Measurements from ENCODE around the gene STK17B.

STK17B gene

DNA sequence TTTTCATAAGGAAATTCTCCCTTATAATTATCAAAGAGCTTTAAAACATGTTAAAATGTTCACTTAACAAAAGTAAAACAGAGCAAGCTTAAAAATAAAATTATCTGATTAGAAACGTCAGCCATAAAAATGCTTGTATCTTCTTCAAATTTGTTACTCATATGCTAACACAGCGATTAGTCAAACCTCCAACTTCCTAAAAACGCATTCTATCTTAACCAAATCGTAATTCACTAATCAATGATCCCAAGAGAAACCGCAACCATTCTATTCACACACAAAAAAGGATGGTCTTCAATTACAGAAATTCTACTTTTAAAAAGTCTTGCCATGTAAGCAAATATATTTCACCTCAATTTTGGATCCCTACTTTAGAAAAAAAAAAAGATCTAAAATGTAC, 1.9 kb downstream of the STK17B start:
- Histone ChIP-seq H3K36me3 (ENCODE audit: control insufficient read depth in 2 of 2, insufficient read depth in 1 of 2, low read length in 2 of 2) (no peaks in the 10 kb centered on the region), H3K27ac (ENCODE audit: extremely low read depth, low read depth, low read length) (no peak overlapping the region), H3K4me3 (ENCODE audit: low read depth, low read length) (peak overlapping the region; percentile 89), H3K9me3 (ENCODE audit: control insufficient read depth, insufficient read depth, low read depth, low read length) (no peaks in the 10 kb centered on the region), H3K4me1 (ENCODE audit: control insufficient read depth, insufficient read depth, low read length) (peaks cover 20% of the 10 kb centered on the region; the same call in 1 of the 2 replicates)
- ChIA-PET CTCF (interaction anchor here (0.6 kb wide), 1 partner anchor 687 kb away, joined by 3 read pairs; no protein-coding TSS in a partner anchor), POLR2A (interaction anchor here (2.6 kb wide), 1 partner anchor 107 kb away, joined by 9 read pairs; no protein-coding TSS in a partner anchor)
- TF ChIP-seq, protein P1, sequence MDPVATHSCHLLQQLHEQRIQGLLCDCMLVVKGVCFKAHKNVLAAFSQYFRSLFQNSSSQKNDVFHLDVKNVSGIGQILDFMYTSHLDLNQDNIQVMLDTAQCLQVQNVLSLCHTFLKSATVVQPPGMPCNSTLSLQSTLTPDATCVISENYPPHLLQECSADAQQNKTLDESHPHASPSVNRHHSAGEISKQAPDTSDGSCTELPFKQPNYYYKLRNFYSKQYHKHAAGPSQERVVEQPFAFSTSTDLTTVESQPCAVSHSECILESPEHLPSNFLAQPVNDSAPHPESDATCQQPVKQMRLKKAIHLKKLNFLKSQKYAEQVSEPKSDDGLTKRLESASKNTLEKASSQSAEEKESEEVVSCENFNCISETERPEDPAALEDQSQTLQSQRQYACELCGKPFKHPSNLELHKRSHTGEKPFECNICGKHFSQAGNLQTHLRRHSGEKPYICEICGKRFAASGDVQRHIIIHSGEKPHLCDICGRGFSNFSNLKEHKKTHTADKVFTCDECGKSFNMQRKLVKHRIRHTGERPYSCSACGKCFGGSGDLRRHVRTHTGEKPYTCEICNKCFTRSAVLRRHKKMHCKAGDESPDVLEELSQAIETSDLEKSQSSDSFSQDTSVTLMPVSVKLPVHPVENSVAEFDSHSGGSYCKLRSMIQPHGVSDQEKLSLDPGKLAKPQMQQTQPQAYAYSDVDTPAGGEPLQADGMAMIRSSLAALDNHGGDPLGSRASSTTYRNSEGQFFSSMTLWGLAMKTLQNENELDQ (tag by site-specific recombination; IDR thresholded peaks at IDR 0.05; ENCODE audit: low read depth), result no peak
- TF ChIP-seq ZNF561 (tag by site-specific recombination; IDR thresholded peaks at IDR 0.05; ENCODE audit: borderline replicate concordance) (no peak), ZNF664 (tag by site-specific recombination; IDR thresholded peaks at IDR 0.05) (no peak), ZNF560 (tag by site-specific recombination; IDR thresholded peaks at IDR 0.05; ENCODE audit: borderline replicate concordance) (no peak), ZNF660 (tag by site-specific recombination; IDR thresholded peaks at IDR 0.05) (no peak), ZBTB7A (tag by site-specific recombination; IDR thresholded peaks at IDR 0.05; ENCODE audit: low read depth) (no peak), ZNF140 (tag by site-specific recombination; IDR thresholded peaks at IDR 0.05) (no peak), ZNF529 (tag by site-specific recombination; IDR thresholded peaks at IDR 0.05; ENCODE audit: insufficient replicate concordance) (no peak), ZNF549 (tag by site-specific recombination; IDR thresholded peaks at IDR 0.05) (no peak), OVOL3 (tag by site-specific recombination; IDR thresholded peaks at IDR 0.05) (no peak), ZNF266 (tag by site-specific recombination; IDR thresholded peaks at IDR 0.05; ENCODE audit: low read depth) (no peak), SP3 (tag by site-specific recombination; IDR thresholded peaks at IDR 0.05) (no peak), ZNF707 (tag by site-specific recombination; IDR thresholded peaks at IDR 0.05) (no peak), ZBTB21 (tag by site-specific recombination; IDR thresholded peaks at IDR 0.05) (no peak), ZNF175 (tag by site-specific recombination; IDR thresholded peaks at IDR 0.05) (no peak), ZNF76 (tag by site-specific recombination; IDR thresholded peaks at IDR 0.05; ENCODE audit: borderline replicate concordance, low read depth) (no peak)
- TF ChIP-seq, protein P2, sequence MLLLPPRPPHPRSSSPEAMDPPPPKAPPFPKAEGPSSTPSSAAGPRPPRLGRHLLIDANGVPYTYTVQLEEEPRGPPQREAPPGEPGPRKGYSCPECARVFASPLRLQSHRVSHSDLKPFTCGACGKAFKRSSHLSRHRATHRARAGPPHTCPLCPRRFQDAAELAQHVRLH (tag by site-specific recombination; IDR thresholded peaks at IDR 0.05), result no peak
- TF ChIP-seq, protein P3, sequence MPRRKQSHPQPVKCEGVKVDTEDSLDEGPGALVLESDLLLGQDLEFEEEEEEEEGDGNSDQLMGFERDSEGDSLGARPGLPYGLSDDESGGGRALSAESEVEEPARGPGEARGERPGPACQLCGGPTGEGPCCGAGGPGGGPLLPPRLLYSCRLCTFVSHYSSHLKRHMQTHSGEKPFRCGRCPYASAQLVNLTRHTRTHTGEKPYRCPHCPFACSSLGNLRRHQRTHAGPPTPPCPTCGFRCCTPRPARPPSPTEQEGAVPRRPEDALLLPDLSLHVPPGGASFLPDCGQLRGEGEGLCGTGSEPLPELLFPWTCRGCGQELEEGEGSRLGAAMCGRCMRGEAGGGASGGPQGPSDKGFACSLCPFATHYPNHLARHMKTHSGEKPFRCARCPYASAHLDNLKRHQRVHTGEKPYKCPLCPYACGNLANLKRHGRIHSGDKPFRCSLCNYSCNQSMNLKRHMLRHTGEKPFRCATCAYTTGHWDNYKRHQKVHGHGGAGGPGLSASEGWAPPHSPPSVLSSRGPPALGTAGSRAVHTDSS (tag by site-specific recombination; IDR thresholded peaks at IDR 0.05), result no peak

DNA sequence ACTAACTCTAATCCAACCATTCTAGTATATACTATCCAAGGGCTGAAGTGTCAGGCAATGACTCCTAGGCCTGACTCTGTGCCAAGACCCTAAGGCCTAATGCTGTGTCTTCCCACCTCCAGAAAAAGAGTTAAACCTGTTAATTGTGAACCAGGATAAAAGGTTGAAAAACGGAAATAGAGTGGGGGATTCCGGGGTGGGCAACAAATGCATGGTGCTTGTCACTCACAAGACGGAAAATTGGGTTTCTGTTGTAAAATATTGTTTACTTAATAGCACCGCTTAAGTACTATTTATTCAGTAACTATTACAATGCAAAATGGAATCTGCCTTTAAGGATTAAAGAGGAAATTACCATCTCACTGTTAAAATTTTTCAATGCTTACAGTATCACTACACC, 3.2 kb downstream of the STK17B start:
- Histone ChIP-seq H3K4me3 (ENCODE audit: low read depth, low read length) (peak overlapping the region; percentile 89), H3K9me3 (ENCODE audit: control insufficient read depth, insufficient read depth, low read depth, low read length) (no peaks in the 10 kb centered on the region), H3K27ac (ENCODE audit: extremely low read depth, low read depth, low read length) (no peak overlapping the region), H3K36me3 (ENCODE audit: control insufficient read depth in 2 of 2, insufficient read depth in 1 of 2, low read length in 2 of 2) (no peaks in the 10 kb centered on the region), H3K4me1 (ENCODE audit: control insufficient read depth, insufficient read depth, low read length) (peaks cover 22% of the 10 kb centered on the region; the same call in 1 of the 2 replicates)
- CTCF ChIA-PET, result interaction anchor here (0.6 to 1.1 kb wide), 2 partner anchors 90 to 130 kb away, joined by 3 to 4 read pairs; no protein-coding TSS in a partner anchor
- POLR2A ChIA-PET, result no interaction called here
- TF ChIP-seq SP7 (tag by site-specific recombination; IDR thresholded peaks at IDR 0.05) (no peak), ZNF302 (tag by site-specific recombination; IDR thresholded peaks at IDR 0.05; ENCODE audit: low read depth) (no peak), ZNF423 (tag by site-specific recombination; IDR thresholded peaks at IDR 0.05) (no peak), KLF7 (tag by site-specific recombination; IDR thresholded peaks at IDR 0.05; ENCODE audit: borderline replicate concordance) (no peak), OVOL3 (tag by site-specific recombination; IDR thresholded peaks at IDR 0.05) (no peak), ZNF571 (tag by site-specific recombination; IDR thresholded peaks at IDR 0.05) (no peak)
- TF ChIP-seq, protein P4, sequence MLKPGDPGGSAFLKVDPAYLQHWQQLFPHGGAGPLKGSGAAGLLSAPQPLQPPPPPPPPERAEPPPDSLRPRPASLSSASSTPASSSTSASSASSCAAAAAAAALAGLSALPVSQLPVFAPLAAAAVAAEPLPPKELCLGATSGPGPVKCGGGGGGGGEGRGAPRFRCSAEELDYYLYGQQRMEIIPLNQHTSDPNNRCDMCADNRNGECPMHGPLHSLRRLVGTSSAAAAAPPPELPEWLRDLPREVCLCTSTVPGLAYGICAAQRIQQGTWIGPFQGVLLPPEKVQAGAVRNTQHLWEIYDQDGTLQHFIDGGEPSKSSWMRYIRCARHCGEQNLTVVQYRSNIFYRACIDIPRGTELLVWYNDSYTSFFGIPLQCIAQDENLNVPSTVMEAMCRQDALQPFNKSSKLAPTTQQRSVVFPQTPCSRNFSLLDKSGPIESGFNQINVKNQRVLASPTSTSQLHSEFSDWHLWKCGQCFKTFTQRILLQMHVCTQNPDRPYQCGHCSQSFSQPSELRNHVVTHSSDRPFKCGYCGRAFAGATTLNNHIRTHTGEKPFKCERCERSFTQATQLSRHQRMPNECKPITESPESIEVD (tag by site-specific recombination; IDR thresholded peaks at IDR 0.05), result peak; percentile 39
- TF ChIP-seq, protein P5, sequence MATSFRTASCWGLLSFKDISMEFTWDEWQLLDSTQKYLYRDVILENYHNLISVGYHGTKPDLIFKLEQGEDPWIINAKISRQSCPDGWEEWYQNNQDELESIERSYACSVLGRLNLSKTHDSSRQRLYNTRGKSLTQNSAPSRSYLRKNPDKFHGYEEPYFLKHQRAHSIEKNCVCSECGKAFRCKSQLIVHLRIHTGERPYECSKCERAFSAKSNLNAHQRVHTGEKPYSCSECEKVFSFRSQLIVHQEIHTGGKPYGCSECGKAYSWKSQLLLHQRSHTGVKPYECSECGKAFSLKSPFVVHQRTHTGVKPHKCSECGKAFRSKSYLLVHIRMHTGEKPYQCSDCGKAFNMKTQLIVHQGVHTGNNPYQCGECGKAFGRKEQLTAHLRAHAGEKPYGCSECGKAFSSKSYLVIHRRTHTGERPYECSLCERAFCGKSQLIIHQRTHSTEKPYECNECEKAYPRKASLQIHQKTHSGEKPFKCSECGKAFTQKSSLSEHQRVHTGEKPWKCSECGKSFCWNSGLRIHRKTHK (tag by site-specific recombination; IDR thresholded peaks at IDR 0.05), result no peak
